Measurements from ENCODE around the gene IFT81.
"Not testable (repeated sequence)": the region's sequence is repeated elsewhere in the genome, so short reads cannot be mapped to it uniquely, and the experiment has no call there.

The IFT81 gene

GRCh38 chr12:110248096-110248447, 123.9 kb downstream of the IFT81 start:
- DNase-seq: no peak

DNA sequence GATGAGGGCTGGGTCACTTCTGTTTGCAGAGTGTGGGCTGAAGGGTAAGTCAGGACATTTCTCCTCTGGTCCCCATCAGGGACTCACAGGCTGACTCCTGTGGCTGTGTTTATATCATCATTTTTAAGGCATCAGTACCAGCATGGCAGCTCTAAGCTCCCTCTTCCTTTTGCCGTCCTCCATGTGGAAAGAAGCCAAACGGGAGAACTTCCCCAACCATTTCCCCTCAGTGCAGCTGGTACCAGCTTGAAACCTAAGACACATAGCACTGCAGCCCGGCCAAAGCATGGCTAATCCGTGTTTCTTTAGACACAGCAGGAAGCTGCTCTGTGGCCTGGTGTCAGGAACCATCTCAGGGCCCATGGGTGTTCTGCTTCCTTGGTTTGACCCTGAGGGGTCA, 124.9 kb downstream of the IFT81 start:
- no peak for DNase-seq

- no peak for DNase-seq
These were observed 125.6 kb downstream of the IFT81 start for GRCh38 chr12:110249716-110250225.

- DNase-seq: no peak
These were observed 127.2 kb downstream of the IFT81 start for GRCh38 chr12:110251381-110251780.

- DNase-seq: no peak
These were observed 128.6 kb downstream of the IFT81 start for GRCh38 chr12:110252716-110253115.

DNA sequence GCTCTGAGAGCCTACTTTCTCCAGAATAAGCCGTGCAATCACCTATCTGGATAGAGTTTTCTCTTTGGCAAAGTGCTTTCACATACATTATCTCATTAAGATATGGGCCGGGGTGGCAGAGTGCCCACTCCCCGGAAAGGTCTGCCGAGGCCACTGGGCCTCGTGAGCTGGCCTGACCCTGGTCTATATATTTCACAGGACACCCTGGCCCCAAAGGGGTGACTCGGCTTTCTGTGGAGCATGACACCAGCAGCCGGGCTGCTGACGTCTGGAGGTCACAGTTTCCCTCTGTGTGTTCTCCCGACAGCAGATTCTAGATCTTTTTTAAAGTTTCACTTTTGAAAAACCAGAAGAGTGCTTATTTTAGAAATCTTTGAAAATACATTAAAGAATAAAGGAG, 129.0 kb downstream of the IFT81 start:
- peak in 1 of 2 donors; percentile 42 for DNase-seq

DNA sequence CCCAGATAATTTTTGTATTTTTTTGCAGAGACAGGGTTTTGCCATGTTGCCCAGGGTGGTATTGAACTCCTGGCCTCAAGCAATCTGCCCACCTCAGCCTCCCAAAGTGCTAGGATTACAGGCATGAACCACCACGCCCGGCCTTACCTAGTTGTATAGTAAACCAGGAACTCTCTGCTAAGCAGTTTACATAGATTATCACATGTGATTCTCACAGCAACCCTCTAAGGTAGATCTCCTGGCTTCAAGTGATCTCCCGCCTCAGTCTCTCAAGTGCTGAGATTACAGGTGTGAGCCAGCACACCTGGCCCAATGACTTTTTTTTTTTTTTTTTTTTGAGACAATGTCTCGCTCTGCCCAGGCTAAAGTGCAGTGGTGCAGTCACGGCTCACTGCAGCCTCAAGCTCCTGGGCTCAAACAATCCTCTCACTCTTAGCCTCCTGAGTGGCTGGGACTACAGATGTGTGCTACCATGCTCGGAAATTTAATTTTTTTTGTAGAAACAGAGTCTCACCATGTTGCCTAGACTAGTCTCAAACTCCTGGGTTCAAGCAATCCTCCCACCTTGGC, 130.9 kb downstream of the IFT81 start:
- DNase-seq: no peak

DNA sequence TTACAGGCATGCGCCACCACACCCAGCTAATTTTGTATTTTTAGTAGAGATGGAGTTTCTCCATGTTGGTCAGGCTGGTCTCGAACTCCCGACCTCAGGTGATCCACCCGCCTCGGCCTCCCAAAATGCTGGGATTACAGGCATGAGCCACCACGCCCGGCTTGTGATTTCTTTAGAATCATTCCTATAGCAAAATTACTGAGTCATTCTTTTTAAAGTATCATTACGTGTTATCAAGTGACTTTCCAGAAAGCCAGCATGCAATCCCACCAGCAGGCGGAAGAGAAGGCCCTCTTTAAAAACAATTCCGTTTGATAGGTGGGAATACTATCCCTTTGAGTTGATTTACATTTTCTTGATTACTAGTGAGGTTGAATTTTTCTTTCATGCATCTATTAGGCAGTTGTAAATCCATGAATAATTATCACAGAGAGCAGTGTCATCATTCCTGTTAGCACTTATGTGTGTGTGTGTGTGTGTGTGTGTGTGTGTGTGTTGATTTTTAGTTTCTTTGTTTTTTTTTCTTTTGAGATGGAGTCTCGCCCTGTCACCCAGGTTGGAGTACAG, 131.8 kb downstream of the IFT81 start:
- DNase-seq: not testable (repeated sequence)

DNA sequence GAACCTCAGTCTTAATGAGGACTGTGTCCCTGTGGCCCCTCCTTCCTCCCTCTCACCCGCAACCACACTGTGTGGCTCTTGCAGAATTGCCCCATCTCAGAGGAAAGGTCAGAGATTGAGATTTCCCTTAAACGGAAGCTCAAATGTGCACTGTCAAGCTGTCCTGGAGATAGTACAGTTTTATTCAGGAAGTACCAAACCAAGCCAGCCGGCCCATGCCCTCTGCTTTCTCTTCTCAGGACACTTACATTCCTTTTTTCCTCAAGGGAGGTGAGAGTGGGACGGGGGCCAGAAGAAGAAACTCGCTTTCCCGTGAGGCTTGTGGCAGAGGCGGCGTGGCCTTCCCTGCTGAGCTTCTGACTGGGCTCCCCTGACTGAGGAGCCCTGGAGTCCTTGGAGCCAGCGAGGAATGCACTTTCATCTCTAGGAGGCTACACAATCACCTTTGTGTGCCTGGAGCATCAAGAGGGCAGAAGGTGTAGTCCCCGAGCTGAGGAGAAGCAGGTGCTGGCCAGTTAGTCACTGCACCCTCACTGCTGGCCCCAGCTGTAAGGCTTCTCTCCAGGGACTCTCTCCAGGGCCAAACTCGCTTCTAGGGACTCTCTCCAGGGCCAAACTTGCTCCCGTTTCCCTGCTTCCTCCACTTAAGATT, 132.7 kb downstream of the IFT81 start:
- peak; percentile 7 to 48 for DNase-seq

GRCh38 chr12:110258466-110258865, 134.3 kb downstream of the IFT81 start:
- DNase-seq: no peak

GRCh38 chr12:110262442-110263388, 138.6 kb downstream of the IFT81 start:
- no peak for DNase-seq

GRCh38 chr12:110266381-110266960, 142.3 kb downstream of the IFT81 start:
- DNase-seq: no peak

DNA sequence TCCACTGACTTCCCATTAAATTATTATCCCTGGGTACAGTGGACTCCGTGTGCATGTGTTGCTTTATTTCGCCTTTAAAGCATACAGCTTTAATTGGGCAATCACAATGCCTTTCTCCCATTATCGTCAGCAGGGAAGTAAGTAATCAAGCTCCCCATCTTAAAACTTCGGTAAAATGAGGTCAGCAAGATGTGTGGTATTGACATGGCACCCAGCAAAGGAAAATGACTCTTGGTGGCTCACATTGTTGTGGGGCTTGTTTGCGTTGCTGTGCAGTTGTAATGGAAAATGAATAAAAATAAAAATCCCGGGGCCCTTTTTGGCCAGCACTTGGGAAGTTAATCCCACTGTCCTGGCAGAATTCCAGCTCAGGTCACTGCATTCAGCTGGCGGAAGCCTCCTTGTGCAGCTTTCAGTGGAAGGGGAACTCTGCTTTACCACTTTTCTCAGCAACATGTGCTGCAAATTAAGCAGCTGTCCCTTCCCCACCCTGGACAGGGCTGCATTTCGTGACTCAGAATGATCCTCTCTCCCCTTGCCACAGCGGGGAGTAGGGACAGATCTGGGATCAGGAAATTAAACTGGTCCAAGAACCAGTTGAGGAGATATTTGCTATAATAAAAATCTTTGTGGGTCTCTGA, 142.9 kb downstream of the IFT81 start:
- DNase-seq: no peak
